Nephron progenitor cell (in vitro differentiated cells): Measurements from ENCODE around the gene SMIM15.

ENCODE experiments used
- DNase-seq: peaks from one replicate; pipeline ENCODE4 v3.0.0; 2021
- H3K27ac Mint-ChIP-seq: 2 replicates; pipeline ENCODE4 v1.8.0; 2021; ENCODE audit warnings: mild to moderate bottlenecking, moderate library complexity, mixed read lengths
- H3K27me3 Mint-ChIP-seq: 2 replicates; pipeline ENCODE4 v1.8.0; 2021; ENCODE audit warnings: mild to moderate bottlenecking, low read depth, mixed read lengths; ENCODE audit not compliant: poor library complexity
- H3K36me3 Mint-ChIP-seq: 2 replicates; pipeline ENCODE4 v1.8.0; 2021; ENCODE audit warnings: low read depth, mixed read lengths
- H3K4me1 Mint-ChIP-seq: 2 replicates; pipeline ENCODE4 v1.8.0; 2021; ENCODE audit warnings: mixed read lengths
- H3K4me3 Mint-ChIP-seq: 2 replicates; pipeline ENCODE4 v1.8.0; 2021; ENCODE audit warnings: mild to moderate bottlenecking, moderate library complexity, mixed read lengths
- H3K9me3 Mint-ChIP-seq: 2 replicates; pipeline ENCODE4 v1.8.0; 2021; ENCODE audit warnings: mild to moderate bottlenecking, moderate library complexity, mixed read lengths
- TF ChIP-seq, protein P1 (sequence below): fragments of 200-600 bp; sonication (generic); IDR thresholded peaks from 2 replicates; pipeline ENCODE4 v1.5.0; 2021; ENCODE audit warnings: antibody characterized with exemption

Gene SMIM15

DNA sequence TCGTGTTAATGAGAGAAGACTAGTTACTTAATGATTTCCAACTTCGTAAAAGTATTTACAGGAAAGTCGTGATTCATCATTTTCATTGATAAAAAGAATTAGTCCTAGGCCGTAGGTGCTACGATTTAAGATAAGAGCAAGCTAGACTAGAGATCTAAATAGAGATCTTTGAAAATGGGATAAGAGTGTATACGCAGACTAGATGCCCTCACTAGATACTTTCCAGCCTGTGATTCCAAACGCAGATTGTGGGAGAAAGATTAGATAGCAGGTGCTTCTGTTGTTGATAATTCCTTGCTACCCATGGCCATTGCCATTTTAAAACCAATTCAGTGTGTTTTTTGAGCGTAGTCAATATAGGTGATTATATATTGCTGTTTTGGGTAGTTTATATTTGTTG, 6.7 kb upstream of the SMIM15 start:
- Mint-ChIP-seq H3K9me3 (peaks cover 9% of the 10 kb centered on the region), H3K4me3 (no peak overlapping the region), H3K27ac (no peak overlapping the region), H3K36me3 (peaks cover 15% of the 10 kb centered on the region), H3K4me1 (no peaks in the 10 kb centered on the region), H3K27me3 (no peaks in the 10 kb centered on the region)
- TF ChIP-seq, protein P1, sequence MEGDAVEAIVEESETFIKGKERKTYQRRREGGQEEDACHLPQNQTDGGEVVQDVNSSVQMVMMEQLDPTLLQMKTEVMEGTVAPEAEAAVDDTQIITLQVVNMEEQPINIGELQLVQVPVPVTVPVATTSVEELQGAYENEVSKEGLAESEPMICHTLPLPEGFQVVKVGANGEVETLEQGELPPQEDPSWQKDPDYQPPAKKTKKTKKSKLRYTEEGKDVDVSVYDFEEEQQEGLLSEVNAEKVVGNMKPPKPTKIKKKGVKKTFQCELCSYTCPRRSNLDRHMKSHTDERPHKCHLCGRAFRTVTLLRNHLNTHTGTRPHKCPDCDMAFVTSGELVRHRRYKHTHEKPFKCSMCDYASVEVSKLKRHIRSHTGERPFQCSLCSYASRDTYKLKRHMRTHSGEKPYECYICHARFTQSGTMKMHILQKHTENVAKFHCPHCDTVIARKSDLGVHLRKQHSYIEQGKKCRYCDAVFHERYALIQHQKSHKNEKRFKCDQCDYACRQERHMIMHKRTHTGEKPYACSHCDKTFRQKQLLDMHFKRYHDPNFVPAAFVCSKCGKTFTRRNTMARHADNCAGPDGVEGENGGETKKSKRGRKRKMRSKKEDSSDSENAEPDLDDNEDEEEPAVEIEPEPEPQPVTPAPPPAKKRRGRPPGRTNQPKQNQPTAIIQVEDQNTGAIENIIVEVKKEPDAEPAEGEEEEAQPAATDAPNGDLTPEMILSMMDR, result no peak
- no peak for DNase-seq

DNA sequence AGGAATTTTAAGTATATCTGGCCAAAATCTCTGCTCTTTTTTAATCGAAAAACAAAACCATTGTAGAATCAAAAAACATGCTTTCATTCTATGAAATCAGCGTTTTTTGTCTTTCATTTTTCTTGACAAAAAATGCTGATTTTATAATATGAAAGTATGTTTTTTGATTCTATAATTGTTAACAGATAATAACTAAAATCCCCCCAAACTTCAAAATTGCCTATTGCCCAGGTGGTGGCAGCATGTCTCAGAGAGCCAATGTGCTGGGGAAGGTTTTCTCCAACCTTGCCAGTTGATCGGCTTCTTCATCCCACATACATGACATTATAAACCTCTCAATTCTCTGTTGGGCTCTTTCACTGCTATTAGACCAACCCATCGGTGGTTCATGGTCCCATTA, 5.1 kb upstream of the SMIM15 start:
- H3K27ac Mint-ChIP-seq, result no peak overlapping the region
- TF ChIP-seq, protein P1, result no peak
- peaks cover 11% of the 10 kb centered on the region for H3K4me1 Mint-ChIP-seq
- H3K9me3 Mint-ChIP-seq, result peaks cover 15% of the 10 kb centered on the region
- H3K4me3 Mint-ChIP-seq, result no peak overlapping the region
- H3K27me3 Mint-ChIP-seq, result no peaks in the 10 kb centered on the region
- no peak for DNase-seq
- peaks cover 28% of the 10 kb centered on the region for H3K36me3 Mint-ChIP-seq

DNA sequence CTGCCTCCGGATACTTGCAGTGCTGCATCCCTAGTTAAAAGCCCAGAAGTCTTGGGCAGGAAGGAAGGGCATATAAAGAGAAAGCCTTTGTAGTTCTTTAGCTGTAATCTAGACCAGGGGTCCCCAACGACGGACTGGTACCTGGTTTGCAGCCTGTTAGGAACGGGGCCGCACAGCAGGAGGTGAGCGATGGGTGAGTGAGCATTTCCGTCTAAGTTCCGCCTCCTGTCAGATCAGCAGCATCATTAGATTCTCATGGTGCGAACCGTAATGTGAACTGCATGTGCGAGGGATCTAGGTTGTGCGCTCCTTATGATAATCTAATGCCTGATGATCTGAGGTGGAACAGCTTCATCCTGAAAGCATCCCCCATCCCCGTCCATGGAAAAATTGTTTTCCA, 1.6 kb upstream of the SMIM15 start:
- peak overlapping the region; percentile 96 for H3K4me3 Mint-ChIP-seq
- H3K36me3 Mint-ChIP-seq, result peaks cover 48% of the 10 kb centered on the region
- peaks cover 15% of the 10 kb centered on the region for H3K9me3 Mint-ChIP-seq
- no peak overlapping the region for H3K27ac Mint-ChIP-seq
- TF ChIP-seq, protein P1, result no peak
- no peaks in the 10 kb centered on the region for H3K27me3 Mint-ChIP-seq
- H3K4me1 Mint-ChIP-seq, result peaks cover 42% of the 10 kb centered on the region
- no peak for DNase-seq

DNA sequence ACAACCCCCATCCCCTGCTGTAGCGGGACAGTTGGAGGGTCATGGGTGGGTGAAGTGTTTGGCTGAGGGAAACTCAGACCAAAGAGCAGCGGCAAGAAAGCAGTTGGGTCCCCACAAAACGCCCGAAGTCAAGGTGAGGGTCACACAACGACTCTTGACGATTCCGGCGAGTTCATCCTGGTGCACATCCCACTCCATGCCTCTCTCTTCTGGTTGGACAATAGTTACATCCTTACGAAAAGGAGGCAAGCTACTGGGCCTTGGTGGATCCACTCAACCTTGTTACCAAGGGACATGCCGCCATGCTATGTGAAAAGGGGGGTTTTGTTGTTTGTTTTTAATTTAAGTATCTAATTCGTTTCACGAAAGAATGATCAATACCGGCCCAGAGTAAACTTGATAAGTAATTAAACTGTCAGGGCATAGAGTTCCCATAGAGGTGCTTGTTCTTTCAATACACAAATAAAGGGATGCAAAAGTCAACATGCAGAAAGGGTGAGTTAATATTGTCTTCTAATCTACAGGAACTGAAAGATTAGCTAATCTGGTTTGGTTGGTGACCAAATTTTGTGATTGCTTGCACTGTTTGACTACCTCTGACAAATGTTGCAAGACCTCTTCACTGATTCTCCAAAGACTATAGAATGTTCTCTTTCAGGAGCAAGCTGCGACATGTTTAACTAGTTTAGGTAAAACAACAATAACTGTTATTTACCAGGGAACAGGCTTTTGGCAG, 732 bp upstream of the SMIM15 start:
- Mint-ChIP-seq H3K27ac (peak overlapping the region; percentile 98), H3K4me1 (peaks cover 46% of the 10 kb centered on the region), H3K4me3 (peak overlapping the region; percentile 96), H3K36me3 (peaks cover 54% of the 10 kb centered on the region), H3K27me3 (no peaks in the 10 kb centered on the region), H3K9me3 (peaks cover 15% of the 10 kb centered on the region)
- TF ChIP-seq, protein P1, result no peak
- DNase-seq, result no peak

DNA sequence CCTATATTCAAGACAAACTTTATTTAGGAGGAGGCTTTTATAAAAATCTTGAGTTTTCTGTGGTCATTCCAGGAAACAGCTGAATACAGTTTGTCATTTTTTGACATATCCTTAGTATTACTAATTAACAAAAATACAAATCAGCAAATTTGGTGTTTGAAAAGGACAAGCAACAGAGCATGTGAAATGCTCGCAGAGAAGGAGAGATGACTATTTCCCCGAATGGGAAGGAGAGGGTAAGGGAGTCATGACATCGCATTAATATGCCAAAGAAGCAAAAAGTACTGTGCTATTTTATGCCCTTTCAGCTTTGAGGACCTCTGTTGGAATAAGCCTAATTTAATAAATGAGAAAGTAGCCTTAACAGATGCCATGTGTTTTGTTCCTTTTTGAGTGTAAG, 1.8 kb downstream of the SMIM15 start:
- Mint-ChIP-seq H3K4me1 (peaks cover 46% of the 10 kb centered on the region), H3K27me3 (no peaks in the 10 kb centered on the region), H3K9me3 (peaks cover 15% of the 10 kb centered on the region), H3K4me3 (peak overlapping the region; percentile 96), H3K36me3 (peaks cover 71% of the 10 kb centered on the region), H3K27ac (no peak overlapping the region)
- DNase-seq, result no peak
- TF ChIP-seq, protein P1, result no peak

DNA sequence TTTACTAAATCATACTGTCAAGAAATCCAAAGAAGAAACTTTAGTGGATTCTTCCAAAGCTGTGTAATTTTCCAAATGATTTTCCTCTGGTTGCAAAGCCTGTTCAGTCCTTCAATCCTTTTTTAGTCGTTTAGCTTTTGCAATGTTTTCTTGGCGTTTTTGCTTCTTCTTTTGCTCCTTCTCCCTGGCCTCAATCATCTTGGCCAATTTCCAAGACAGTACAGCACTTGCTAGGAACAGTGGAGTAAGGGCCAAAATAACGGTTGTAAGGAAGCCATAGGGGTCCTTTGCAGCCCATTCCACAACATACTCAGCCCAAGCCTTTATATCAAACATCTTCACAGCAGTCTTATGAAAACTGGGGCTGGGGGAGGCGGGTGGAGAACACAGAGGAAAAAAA, 2.4 kb downstream of the SMIM15 start:
- no peaks in the 10 kb centered on the region for H3K27me3 Mint-ChIP-seq
- H3K27ac Mint-ChIP-seq, result no peak overlapping the region
- peaks cover 46% of the 10 kb centered on the region for H3K4me1 Mint-ChIP-seq
- H3K4me3 Mint-ChIP-seq, result peak overlapping the region; percentile 96
- peaks cover 14% of the 10 kb centered on the region for H3K9me3 Mint-ChIP-seq
- peaks cover 73% of the 10 kb centered on the region for H3K36me3 Mint-ChIP-seq
- no peak for DNase-seq
- TF ChIP-seq, protein P1, result no peak
